Calu3 (cell line): ENCODE measurements around the gene LDB3. TPM values are rescaled to one million over a fixed set of nuclear protein-coding genes. Genes with fewer than 3 reads are reported as not detected.

ENCODE experiments used
- BruUV-seq: library from RNA; stranded (reverse); fragments of 400-500 nt; replicated peaks from 2 replicates; lab custom pipeline; 2021; lab: Mats Ljungman, UMichigan
- CTCF ChIA-PET: fragments of 300-600 bp; sonication (Branson Sonifier 250); formaldehyde crosslinking; loops from one replicate; lab custom pipeline; 2022; ENCODE audit warnings: antibody characterized with exemption; lab: Charles Lee
- DNase-seq: peaks from one replicate; pipeline ENCODE4 v3.0.0; 2022
- H3K27ac Mint-ChIP-seq: one replicate; pipeline ENCODE4 v1.8.0; 2022; ENCODE audit warnings: mixed read lengths; ENCODE audit not compliant: unreplicated experiment
- H3K27me3 Mint-ChIP-seq: one replicate; pipeline ENCODE4 v1.8.0; 2022; ENCODE audit warnings: mixed read lengths; ENCODE audit not compliant: unreplicated experiment
- H3K36me3 Mint-ChIP-seq: one replicate; pipeline ENCODE4 v1.8.0; 2022; ENCODE audit warnings: mild to moderate bottlenecking, moderate library complexity, mixed read lengths; ENCODE audit not compliant: insufficient read depth, unreplicated experiment
- H3K4me1 Mint-ChIP-seq: one replicate; pipeline ENCODE4 v1.8.0; 2022; ENCODE audit warnings: mild to moderate bottlenecking, low read depth, mixed read lengths; ENCODE audit not compliant: unreplicated experiment
- H3K4me3 Mint-ChIP-seq: one replicate; pipeline ENCODE4 v1.8.0; 2022; ENCODE audit warnings: mild to moderate bottlenecking, low read depth, moderate library complexity, mixed read lengths; ENCODE audit not compliant: unreplicated experiment
- H3K9me3 Mint-ChIP-seq: one replicate; pipeline ENCODE4 v1.8.0; 2022; ENCODE audit warnings: low read depth, mixed read lengths; ENCODE audit not compliant: unreplicated experiment
- intact Hi-C: fragments of 100-400 bp; cut with micrococcal nuclease; formaldehyde crosslinking; loops from one replicate; pipeline ENCODE4 v1.10.0; 2022; ENCODE audit not compliant: unreplicated experiment
- total RNA-seq: library from RNA; stranded (reverse); gene quantifications from 2 replicates; pipeline ENCODE4 v1.2.3, GENCODE V29; 2022
- TF ChIP-seq, protein P1 (sequence below): fragments of 200-600 bp; IDR thresholded peaks from one replicate; pipeline ENCODE4 v1.8.0; 2022; ENCODE audit warnings: antibody characterized with exemption; ENCODE audit not compliant: unreplicated experiment

The LDB3 gene
- total RNA-seq, 1 experiment from 2014 or later, result not detected

DNA sequence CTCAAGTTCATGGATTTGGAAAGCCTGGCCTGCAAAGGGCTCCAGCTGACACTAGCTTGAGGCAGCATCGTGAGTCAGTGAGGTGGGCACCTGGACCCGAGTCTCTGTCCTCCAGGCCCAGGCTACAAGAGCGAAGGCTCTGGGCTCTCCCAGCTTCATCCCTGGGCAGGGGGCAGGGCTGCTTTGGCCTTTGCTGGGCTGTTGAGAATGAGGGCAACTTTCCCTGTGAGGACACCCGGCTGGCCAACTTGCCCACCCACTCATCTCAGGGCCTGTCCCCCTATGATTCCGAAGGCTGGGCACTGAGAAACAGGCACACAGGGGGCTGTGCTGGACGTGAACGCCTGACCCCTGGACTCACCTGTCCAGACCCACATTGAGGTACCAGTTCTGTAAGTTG lies 24.4 kb downstream of the LDB3 start:
- Mint-ChIP-seq H3K36me3 (no peaks in the 10 kb centered on the region), H3K9me3 (no peaks in the 10 kb centered on the region), H3K27ac (no peak overlapping the region), H3K4me1 (no peaks in the 10 kb centered on the region), H3K27me3 (peaks cover 44% of the 10 kb centered on the region), H3K4me3 (no peak overlapping the region)
- BruUV-seq, result no TSS peak
- intact Hi-C loops, result no loop called here
- CTCF ChIA-PET, result interaction anchor here (0.6 to 1.2 kb wide), 2 partner anchors 36 to 207 kb away, joined by 4 read pairs; no protein-coding TSS in a partner anchor
- no peak for DNase-seq
- TF ChIP-seq, protein P1, sequence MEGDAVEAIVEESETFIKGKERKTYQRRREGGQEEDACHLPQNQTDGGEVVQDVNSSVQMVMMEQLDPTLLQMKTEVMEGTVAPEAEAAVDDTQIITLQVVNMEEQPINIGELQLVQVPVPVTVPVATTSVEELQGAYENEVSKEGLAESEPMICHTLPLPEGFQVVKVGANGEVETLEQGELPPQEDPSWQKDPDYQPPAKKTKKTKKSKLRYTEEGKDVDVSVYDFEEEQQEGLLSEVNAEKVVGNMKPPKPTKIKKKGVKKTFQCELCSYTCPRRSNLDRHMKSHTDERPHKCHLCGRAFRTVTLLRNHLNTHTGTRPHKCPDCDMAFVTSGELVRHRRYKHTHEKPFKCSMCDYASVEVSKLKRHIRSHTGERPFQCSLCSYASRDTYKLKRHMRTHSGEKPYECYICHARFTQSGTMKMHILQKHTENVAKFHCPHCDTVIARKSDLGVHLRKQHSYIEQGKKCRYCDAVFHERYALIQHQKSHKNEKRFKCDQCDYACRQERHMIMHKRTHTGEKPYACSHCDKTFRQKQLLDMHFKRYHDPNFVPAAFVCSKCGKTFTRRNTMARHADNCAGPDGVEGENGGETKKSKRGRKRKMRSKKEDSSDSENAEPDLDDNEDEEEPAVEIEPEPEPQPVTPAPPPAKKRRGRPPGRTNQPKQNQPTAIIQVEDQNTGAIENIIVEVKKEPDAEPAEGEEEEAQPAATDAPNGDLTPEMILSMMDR, result no peak

DNA sequence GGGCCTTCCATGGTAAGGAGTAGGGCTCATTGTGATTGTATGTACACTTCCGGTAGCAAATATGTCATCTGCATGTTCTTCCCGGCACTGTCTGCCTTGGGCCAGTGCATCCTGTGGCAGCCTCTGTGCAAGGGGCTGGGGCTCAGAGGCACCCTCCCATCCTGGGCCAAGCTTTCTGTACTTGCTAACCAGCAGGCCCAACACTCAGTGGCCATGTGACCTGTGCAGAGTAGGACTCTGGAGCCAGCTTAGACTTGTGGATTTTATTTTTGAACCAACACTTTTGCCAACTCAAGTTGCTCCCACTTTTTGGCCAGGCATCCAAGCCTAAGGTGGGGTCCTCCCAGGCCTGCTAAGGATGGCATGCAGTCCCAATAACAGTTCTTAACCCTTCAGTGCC lies 25.0 kb downstream of the LDB3 start:
- CTCF ChIA-PET, result interaction anchor here (1.2 kb wide), 1 partner anchor 207 kb away, joined by 4 read pairs; no protein-coding TSS in a partner anchor
- BruUV-seq, result no TSS peak
- H3K4me1 Mint-ChIP-seq, result no peaks in the 10 kb centered on the region
- intact Hi-C loops, result no loop called here
- TF ChIP-seq, protein P1, result no peak
- no peak for DNase-seq
- H3K27me3 Mint-ChIP-seq, result peaks cover 44% of the 10 kb centered on the region
- H3K36me3 Mint-ChIP-seq, result no peaks in the 10 kb centered on the region
- H3K4me3 Mint-ChIP-seq, result no peak overlapping the region
- H3K27ac Mint-ChIP-seq, result no peak overlapping the region
- H3K9me3 Mint-ChIP-seq, result no peaks in the 10 kb centered on the region

- no peak overlapping the region for H3K27ac Mint-ChIP-seq
- intact Hi-C loops, result no loop called here
- CTCF ChIA-PET, result interaction anchor here (1.2 kb wide), 1 partner anchor 206 kb away, joined by 4 read pairs; no protein-coding TSS in a partner anchor
Measured at GRCh38 chr10:86693721-86694369, 25.5 kb downstream of the LDB3 start.

GRCh38 chr10:86698207-86698940 lies 30.1 kb downstream of the LDB3 start:
- Mint-ChIP-seq H3K27ac (no peak overlapping the region), H3K27me3 (peaks cover 19% of the 10 kb centered on the region), H3K4me1 (no peaks in the 10 kb centered on the region), H3K36me3 (no peaks in the 10 kb centered on the region), H3K4me3 (no peak overlapping the region), H3K9me3 (no peaks in the 10 kb centered on the region)
- TF ChIP-seq, protein P1, result no peak
- intact Hi-C loops, result no loop called here
- no peak for DNase-seq
- no TSS peak for BruUV-seq
- CTCF ChIA-PET, result no interaction called here

More at GRCh38 chr10:86693721-86694369, 25.5 kb downstream of the LDB3 start:
- BruUV-seq, result no TSS peak
- H3K4me3 Mint-ChIP-seq, result no peak overlapping the region
- peak; percentile 35 for DNase-seq
- no peaks in the 10 kb centered on the region for H3K36me3 Mint-ChIP-seq
- peaks cover 39% of the 10 kb centered on the region for H3K27me3 Mint-ChIP-seq
- TF ChIP-seq, protein P1, result peak; percentile 43
- H3K9me3 Mint-ChIP-seq, result no peaks in the 10 kb centered on the region
- no peaks in the 10 kb centered on the region for H3K4me1 Mint-ChIP-seq
